ENCODE results near the gene ESYT1.

- TF ChIP-seq CTCF (tag by site-specific recombination; IDR thresholded peaks at IDR 0.05): no peak
- no peak for TF ChIP-seq AEBP2 (tag by site-specific recombination; IDR thresholded peaks at IDR 0.05; ENCODE audit: borderline replicate concordance)
Measured at GRCh38 chr12:56124133-56124532, 3.9 kb upstream of the ESYT1 start.
